MM.1S (cell line): ENCODE data around the gene GNB1.

Experiments
- DNase-seq: peaks from one replicate; pipeline ENCODE4 v3.0.0-alpha.2; 2015
- H2AFZ ChIP-seq: fragments of 300-600 bp; sonication (generic); 2 replicates; pipeline ENCODE4 v1.6.0; 2016; ENCODE audit warnings: antibody characterized with exemption, low read length
- H3F3A ChIP-seq: fragments of 300-600 bp; sonication (generic); 2 replicates; pipeline ENCODE4 v1.6.1; 2016; ENCODE audit warnings: mild to moderate bottlenecking, antibody characterized with exemption, low read length, moderate library complexity, mixed read lengths; ENCODE audit not compliant: insufficient read depth
- H3K27ac ChIP-seq: fragments of 300-600 bp; sonication (generic); 2 replicates; pipeline ENCODE4 v1.5.1; 2016; ENCODE audit warnings: mild to moderate bottlenecking, low read length
- H3K27me3 ChIP-seq: fragments of 300-600 bp; sonication (generic); replicated peaks from 2 replicates; pipeline ENCODE4 v1.6.0; 2016; ENCODE audit warnings: low read length; ENCODE audit not compliant: insufficient read depth
- H3K36me3 ChIP-seq: fragments of 300-600 bp; sonication (generic); replicated peaks from 2 replicates; pipeline ENCODE4 v1.6.1; 2016; ENCODE audit warnings: mild to moderate bottlenecking, low read length, mixed read lengths; ENCODE audit not compliant: insufficient read depth
- H3K4me1 ChIP-seq: fragments of 300-600 bp; sonication (generic); 2 replicates; pipeline ENCODE4 v1.6.1; 2016; ENCODE audit warnings: low read length, mixed read lengths
- H3K4me2 ChIP-seq: fragments of 300-600 bp; sonication (generic); 2 replicates; pipeline ENCODE4 v1.6.0; 2016; ENCODE audit warnings: low read depth, low read length
- H3K4me3 ChIP-seq: fragments of 300-600 bp; sonication (generic); 2 replicates; pipeline ENCODE4 v1.5.1; 2016; ENCODE audit warnings: low read length, mixed read lengths
- H3K79me2 ChIP-seq: fragments of 300-600 bp; sonication (generic); 2 replicates; pipeline ENCODE4 v1.6.1; 2016; ENCODE audit warnings: mixed run types, low read length, mixed read lengths
- H3K9ac ChIP-seq: fragments of 300-600 bp; sonication (generic); 2 replicates; pipeline ENCODE4 v1.6.1; 2016; ENCODE audit warnings: low read length, mixed read lengths
- H3K9me2 ChIP-seq: fragments of 300-600 bp; sonication (generic); replicated peaks from 2 replicates; pipeline ENCODE4 v1.6.1; 2016; ENCODE audit warnings: mild to moderate bottlenecking, low read length, mixed read lengths; ENCODE audit not compliant: insufficient read depth
- H3K9me3 ChIP-seq: fragments of 300-600 bp; sonication (generic); replicated peaks from 2 replicates; pipeline ENCODE4 v1.6.1; 2016; ENCODE audit warnings: mild to moderate bottlenecking, low read length, mixed read lengths; ENCODE audit not compliant: insufficient read depth
- H4K20me1 ChIP-seq: fragments of 300-600 bp; sonication (generic); 2 replicates; pipeline ENCODE4 v1.6.1; 2016; ENCODE audit warnings: mild to moderate bottlenecking, low read length, moderate library complexity, mixed read lengths; ENCODE audit not compliant: insufficient read depth
- CTCF ChIP-seq: fragments of 300-600 bp; sonication (generic); IDR thresholded peaks from 2 replicates; pipeline ENCODE4 v1.5.1; 2016; ENCODE audit warnings: antibody characterized with exemption, low read length, mixed read lengths
- EZH2 ChIP-seq: fragments of 300-600 bp; sonication (generic); optimal IDR thresholded peaks from 2 replicates; pipeline ENCODE3; 2017; ENCODE audit warnings: low read depth, mild to moderate bottlenecking, antibody characterized with exemption, low read length, mixed read lengths
- EZH2phosphoT487 ChIP-seq: fragments of 300-600 bp; sonication (generic); IDR thresholded peaks from 2 replicates; pipeline ENCODE4 v1.6.1; 2018; ENCODE audit warnings: antibody characterized with exemption, low read length

Gene GNB1

GRCh38 chr1:1895456-1896336 lies 4.8 kb upstream of the GNB1 start:
- Histone ChIP-seq H2AFZ (no peak overlapping the region), H3K4me1 (peaks cover 24% of the 10 kb centered on the region), H3K36me3 (no peaks in the 10 kb centered on the region), H3K27me3 (no peaks in the 10 kb centered on the region), H3K4me3 (no peak overlapping the region), H3F3A (peaks cover 17% of the 10 kb centered on the region), H3K9me2 (no peaks in the 10 kb centered on the region), H3K9me3 (no peaks in the 10 kb centered on the region), H4K20me1 (no peaks in the 10 kb centered on the region), H3K79me2 (peaks cover 5% of the 10 kb centered on the region; the same call in 1 of the 2 replicates), H3K9ac (no peak overlapping the region), H3K27ac (peak overlapping the region; percentile 79; the same call in 1 of the 2 replicates), H3K4me2 (no peak overlapping the region)
- no peak for DNase-seq
- TF ChIP-seq EZH2, result no peak
- TF ChIP-seq EZH2phosphoT487, result no peak
- TF ChIP-seq CTCF, result no peak

- no peak for DNase-seq
- no peak overlapping the region for H3K4me2 ChIP-seq
Measured at GRCh38 chr1:1895060-1895418, 4.2 kb upstream of the GNB1 start.

GRCh38 chr1:1894354-1895059 lies 3.6 kb upstream of the GNB1 start:
- no peak for DNase-seq
- H2AFZ ChIP-seq, result no peak overlapping the region
- H3K79me2 ChIP-seq, result peaks cover 12% of the 10 kb centered on the region
- H3K27ac ChIP-seq, result no peak overlapping the region
- H4K20me1 ChIP-seq, result 0 out of 2 replicates have a peak, but pooled peaks cover 2% of the 10 kb centered on the region
- TF ChIP-seq EZH2phosphoT487, result no peak
- no peak for TF ChIP-seq CTCF
- TF ChIP-seq EZH2, result no peak
- no peaks in the 10 kb centered on the region for H3K27me3 ChIP-seq
- H3K9me3 ChIP-seq, result no peaks in the 10 kb centered on the region
- peaks cover 21% of the 10 kb centered on the region for H3F3A ChIP-seq
- H3K4me3 ChIP-seq, result no peak overlapping the region
- no peaks in the 10 kb centered on the region for H3K36me3 ChIP-seq
- H3K9ac ChIP-seq, result no peak overlapping the region
- no peak overlapping the region for H3K4me2 ChIP-seq
- peaks cover 24% of the 10 kb centered on the region for H3K4me1 ChIP-seq
- H3K9me2 ChIP-seq, result no peaks in the 10 kb centered on the region

More at GRCh38 chr1:1895060-1895418, 4.2 kb upstream of the GNB1 start:
- Histone ChIP-seq H3K4me3 (no peak overlapping the region), H2AFZ (no peak overlapping the region), H3K27ac (no peak overlapping the region), H3K9me2 (no peaks in the 10 kb centered on the region), H4K20me1 (no peaks in the 10 kb centered on the region), H3K79me2 (peaks cover 7% of the 10 kb centered on the region), H3K9me3 (no peaks in the 10 kb centered on the region), H3K4me1 (peaks cover 24% of the 10 kb centered on the region), H3K36me3 (no peaks in the 10 kb centered on the region), H3K9ac (no peak overlapping the region), H3F3A (peaks cover 17% of the 10 kb centered on the region), H3K27me3 (no peaks in the 10 kb centered on the region)
- TF ChIP-seq EZH2phosphoT487 (no peak), CTCF (no peak), EZH2 (no peak)
